HG03457 (cell line): Measurements from ENCODE around the gene GPR162.
"Not testable (repeated sequence)": the region's sequence is repeated elsewhere in the genome, so short reads cannot be mapped to it uniquely, and the experiment has no call there.

Source experiments
- ATAC-seq: cut with Tn5 transposase; IDR thresholded peaks from one replicate; pipeline ENCODE4 v1.9.1; 2021; ENCODE audit warnings: moderate number of reproducible peaks; ENCODE audit not compliant: unreplicated experiment

GPR162 gene

GRCh38 chr12:6872073-6873048 lies 50.7 kb downstream of the GPR162 start:
- no peak for ATAC-seq

- ATAC-seq = peak; percentile 61
These were observed 51.7 kb downstream of the GPR162 start, which contains the start of gene SPSB2 for GRCh38 chr12:6873094-6874014. Gene SPSB2 (minus strand): TSS chr12:6873303. CDS start chr12:6872901, 402 bp downstream.

GRCh38 chr12:6874015-6874368 lies 52.4 kb downstream of the GPR162 start:
- not testable (repeated sequence) for ATAC-seq
